ENCODE data around the gene SLC25A5.

DNA sequence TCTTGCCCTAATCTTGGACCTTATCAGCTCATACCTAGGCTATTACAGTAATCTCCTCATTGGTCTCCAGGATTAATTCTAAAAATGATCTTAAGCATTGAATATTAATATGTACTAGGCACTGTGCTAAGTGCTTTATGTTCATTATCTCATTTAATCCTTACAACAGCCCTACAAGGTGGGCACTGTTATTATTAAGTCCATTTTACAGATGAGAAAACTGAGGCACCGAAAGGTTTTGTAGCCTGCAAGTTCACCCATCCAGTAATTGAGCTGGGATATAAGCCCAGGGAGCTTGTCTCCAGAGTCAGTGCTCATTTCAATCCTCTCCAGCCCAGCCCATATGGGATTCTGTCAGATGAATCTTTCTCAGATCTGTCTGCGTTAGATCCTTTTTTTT is 48.3 kb upstream of the SLC25A5 start:
- TF ChIP-seq, protein P1, sequence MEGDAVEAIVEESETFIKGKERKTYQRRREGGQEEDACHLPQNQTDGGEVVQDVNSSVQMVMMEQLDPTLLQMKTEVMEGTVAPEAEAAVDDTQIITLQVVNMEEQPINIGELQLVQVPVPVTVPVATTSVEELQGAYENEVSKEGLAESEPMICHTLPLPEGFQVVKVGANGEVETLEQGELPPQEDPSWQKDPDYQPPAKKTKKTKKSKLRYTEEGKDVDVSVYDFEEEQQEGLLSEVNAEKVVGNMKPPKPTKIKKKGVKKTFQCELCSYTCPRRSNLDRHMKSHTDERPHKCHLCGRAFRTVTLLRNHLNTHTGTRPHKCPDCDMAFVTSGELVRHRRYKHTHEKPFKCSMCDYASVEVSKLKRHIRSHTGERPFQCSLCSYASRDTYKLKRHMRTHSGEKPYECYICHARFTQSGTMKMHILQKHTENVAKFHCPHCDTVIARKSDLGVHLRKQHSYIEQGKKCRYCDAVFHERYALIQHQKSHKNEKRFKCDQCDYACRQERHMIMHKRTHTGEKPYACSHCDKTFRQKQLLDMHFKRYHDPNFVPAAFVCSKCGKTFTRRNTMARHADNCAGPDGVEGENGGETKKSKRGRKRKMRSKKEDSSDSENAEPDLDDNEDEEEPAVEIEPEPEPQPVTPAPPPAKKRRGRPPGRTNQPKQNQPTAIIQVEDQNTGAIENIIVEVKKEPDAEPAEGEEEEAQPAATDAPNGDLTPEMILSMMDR (IDR thresholded peaks at IDR 0.05; ENCODE audit: insufficient read depth, low read length), result no peak
- no peak for TF ChIP-seq POLR2AphosphoS5 (IDR thresholded peaks at IDR 0.05; ENCODE audit: low read depth)
- TF ChIP-seq GABPA (IDR thresholded peaks at IDR 0.05; ENCODE audit: low read depth), result no peak

Data from HL-60 (cell line).